Prostate gland (tissue), 2 donors: ENCODE results near the gene PIM3. TPM values are rescaled to one million over a fixed set of nuclear protein-coding genes. Genes with fewer than 3 reads are reported as not detected.

Source experiments
- DNase-seq: peaks from one replicate; pipeline ENCODE4 v3.0.0-alpha.2; 2019; ENCODE audit warnings: low spot score
- H3K27ac ChIP-seq, 2 donors: fragments of 200-600 bp; sonication (generic); 2 replicates each; pipeline ENCODE4 v1.5.1; 2017 to 2019
- H3K27me3 ChIP-seq: fragments of 200-600 bp; sonication (generic); replicated peaks from 2 replicates; pipeline ENCODE4 v1.5.1; 2019; ENCODE audit not compliant: insufficient read depth
- H3K36me3 ChIP-seq, 2 donors: fragments of 200-600 bp; sonication (generic); 1 replicate in 1 of 2; 2 replicates in 1 of 2; pipeline versions ENCODE4 v1.5.1 to v1.8.1; 2017 to 2019
- H3K4me1 ChIP-seq: fragments of 200-600 bp; sonication (generic); replicated peaks from 2 replicates; pipeline ENCODE4 v1.5.1; 2019
- H3K4me3 ChIP-seq, 2 donors: fragments of 200-600 bp; sonication (generic); 2 replicates each; pipeline ENCODE4 v1.5.1; 2017 to 2019
- H3K9me3 ChIP-seq: fragments of 200-600 bp; sonication (generic); 2 replicates; pipeline ENCODE4 v1.5.1; 2017
- POLR2A ChIP-seq: fragments of 450-650 bp; IDR thresholded peaks from one replicate; pipeline ENCODE4 v1.6.1; 2016; ENCODE audit warnings: antibody characterized with exemption, mild to moderate bottlenecking
- POLR2AphosphoS5 ChIP-seq: sonication (generic); formaldehyde crosslinking; IDR thresholded peaks from one replicate; pipeline ENCODE4 v1.6.1; 2017; ENCODE audit warnings: antibody characterized with exemption
- WGBS: methylation state at CpG from one replicate; pipeline ENCODE4 v1.1.5; 2018; 5-methylcytosine and 5-hydroxymethylcytosine counted together
- intact Hi-C: fragments of 100-400 bp; cut with DNase I; formaldehyde crosslinking; loops from one replicate; pipeline ENCODE4 v1.14.2; 2022
- total RNA-seq, 2 donors: library from RNA; depleted of rRNA; stranded (reverse); fragments of >200 nt; gene quantifications; one replicate each; pipeline ENCODE4 v1.1.0, GENCODE V29; 2016
- TF ChIP-seq, protein P1 (sequence below), 4 experiments: fragments of 200-600 bp in 2 of 4; fragments of 450-650 bp in 2 of 4; sonication (generic) in 2 of 4; IDR thresholded peaks; 1 replicate in 3 of 4; 2 replicates in 1 of 4; pipeline ENCODE4 v1.5.1; 2016 to 2019; ENCODE audit warnings: antibody characterized with exemption in 4 of 4, mild to moderate bottlenecking in 2 of 4, moderate library complexity in 2 of 4

The PIM3 gene
- total RNA-seq, 2 donors from 2014 or later, result 126 to 183 TPM

DNA sequence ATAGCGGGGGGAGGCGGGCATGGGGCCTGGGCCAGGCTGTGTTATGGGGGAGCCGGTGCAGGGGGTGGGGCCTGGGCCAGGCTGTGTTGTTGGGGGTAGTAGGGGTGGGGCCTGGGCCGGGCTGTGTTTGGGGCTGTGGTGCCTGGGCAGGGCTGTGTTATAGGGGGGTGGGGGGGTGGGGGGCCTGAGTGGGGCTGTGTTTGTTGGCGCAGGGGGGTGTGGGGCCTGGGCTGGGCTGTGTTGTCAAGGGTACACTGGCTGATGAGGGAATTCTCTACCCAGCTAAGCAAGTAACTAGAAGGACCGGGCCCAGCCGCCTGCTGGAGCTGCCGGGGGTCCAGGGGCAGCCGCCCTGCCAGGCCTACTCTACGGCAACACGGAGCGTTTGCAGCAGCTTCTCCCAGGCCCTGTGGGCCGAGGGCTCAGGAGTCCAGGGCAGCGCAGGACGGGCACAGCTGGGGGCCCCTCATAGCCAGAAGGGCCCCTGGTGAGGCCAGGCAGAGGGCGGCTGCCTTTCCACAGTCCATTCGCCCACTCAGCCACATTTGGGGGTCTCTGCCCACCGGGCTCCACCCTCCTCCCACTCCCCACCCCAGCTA, 10.1 kb upstream of the PIM3 start:
- intact Hi-C loops, result no loop called here
- TF ChIP-seq POLR2A, result peak; percentile 17
- TF ChIP-seq, protein P1, sequence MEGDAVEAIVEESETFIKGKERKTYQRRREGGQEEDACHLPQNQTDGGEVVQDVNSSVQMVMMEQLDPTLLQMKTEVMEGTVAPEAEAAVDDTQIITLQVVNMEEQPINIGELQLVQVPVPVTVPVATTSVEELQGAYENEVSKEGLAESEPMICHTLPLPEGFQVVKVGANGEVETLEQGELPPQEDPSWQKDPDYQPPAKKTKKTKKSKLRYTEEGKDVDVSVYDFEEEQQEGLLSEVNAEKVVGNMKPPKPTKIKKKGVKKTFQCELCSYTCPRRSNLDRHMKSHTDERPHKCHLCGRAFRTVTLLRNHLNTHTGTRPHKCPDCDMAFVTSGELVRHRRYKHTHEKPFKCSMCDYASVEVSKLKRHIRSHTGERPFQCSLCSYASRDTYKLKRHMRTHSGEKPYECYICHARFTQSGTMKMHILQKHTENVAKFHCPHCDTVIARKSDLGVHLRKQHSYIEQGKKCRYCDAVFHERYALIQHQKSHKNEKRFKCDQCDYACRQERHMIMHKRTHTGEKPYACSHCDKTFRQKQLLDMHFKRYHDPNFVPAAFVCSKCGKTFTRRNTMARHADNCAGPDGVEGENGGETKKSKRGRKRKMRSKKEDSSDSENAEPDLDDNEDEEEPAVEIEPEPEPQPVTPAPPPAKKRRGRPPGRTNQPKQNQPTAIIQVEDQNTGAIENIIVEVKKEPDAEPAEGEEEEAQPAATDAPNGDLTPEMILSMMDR (IDR thresholded peaks at IDR 0.05), result no peak
- H3K4me3 ChIP-seq, result no peak overlapping the region
- H3K4me1 ChIP-seq, result peaks cover 67% of the 10 kb centered on the region
- no peaks in the 10 kb centered on the region for H3K9me3 ChIP-seq
- peak overlapping the region; percentile 95 to 96 for H3K27ac ChIP-seq
- WGBS, result 62% methylated on average over 8 of the region's 18 CpGs
- no peaks in the 10 kb centered on the region for H3K36me3 ChIP-seq
- no peak for DNase-seq
- H3K27me3 ChIP-seq, result no peaks in the 10 kb centered on the region

DNA sequence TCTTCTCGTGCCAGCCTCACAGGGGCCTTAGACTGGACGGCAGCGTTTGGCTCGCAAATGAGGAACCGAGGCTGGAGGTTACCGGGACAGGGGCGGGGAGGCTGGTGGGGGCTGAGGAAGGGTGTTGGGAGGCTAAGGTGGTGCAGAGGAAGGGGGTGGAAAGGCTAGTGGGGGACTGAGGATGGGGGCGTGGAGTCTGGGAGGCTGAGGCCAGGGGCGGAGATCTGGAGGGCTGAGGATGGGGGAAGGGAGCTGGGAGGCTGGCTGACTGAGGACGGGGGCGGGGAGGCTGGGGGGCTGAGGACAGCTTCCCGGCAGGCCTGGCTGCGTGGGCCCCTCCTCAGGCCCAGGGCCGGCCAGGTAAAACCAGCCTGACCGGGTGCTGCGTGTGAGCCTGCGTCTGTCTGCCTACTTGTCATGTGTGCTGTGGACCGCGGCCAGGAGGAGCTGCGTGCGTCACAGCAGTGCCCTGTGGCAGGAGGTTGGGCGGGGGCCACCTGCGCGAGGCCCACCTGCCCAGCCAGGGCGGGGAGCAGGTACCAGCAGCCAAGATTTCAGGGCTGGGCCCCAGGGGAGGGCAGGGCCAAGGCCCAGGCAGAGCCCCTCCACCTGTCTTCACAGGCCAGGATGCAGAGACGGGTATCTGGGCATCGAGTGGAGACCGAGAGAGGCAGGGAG, 9.4 kb upstream of the PIM3 start:
- Histone ChIP-seq H3K27ac (peak overlapping the region; percentile 95 to 96), H3K9me3 (no peaks in the 10 kb centered on the region), H3K36me3 (no peaks in the 10 kb centered on the region), H3K4me3 (no peak overlapping the region), H3K4me1 (peaks cover 70% of the 10 kb centered on the region), H3K27me3 (no peaks in the 10 kb centered on the region)
- 56% methylated on average over 28 of the region's 28 CpGs for WGBS
- TF ChIP-seq POLR2A (peak; percentile 34), POLR2AphosphoS5 (peak; percentile 98)
- TF ChIP-seq, protein P1 (IDR thresholded peaks at IDR 0.05), result no peak
- intact Hi-C loops, result no loop called here
- DNase-seq, result peak; percentile 99

DNA sequence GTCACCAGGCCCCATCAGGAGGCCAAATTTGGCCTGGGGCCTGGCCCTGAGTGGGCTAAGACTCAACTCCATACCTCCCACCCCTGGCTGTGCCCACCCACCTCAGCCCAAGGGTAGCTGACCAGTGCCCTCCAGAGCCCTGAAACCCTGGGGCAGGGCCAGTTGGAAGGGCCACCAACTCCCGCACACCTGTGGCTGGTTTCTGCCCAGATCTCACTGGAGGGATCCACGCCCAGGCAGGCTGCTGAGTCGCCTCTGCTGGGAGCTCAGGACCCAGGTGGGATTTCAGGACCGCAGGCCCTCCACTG, 8.9 kb upstream of the PIM3 start:
- Histone ChIP-seq H3K4me1 (peaks cover 70% of the 10 kb centered on the region), H3K9me3 (no peaks in the 10 kb centered on the region), H3K4me3 (no peak overlapping the region), H3K27ac (peak overlapping the region; percentile 95 to 96), H3K36me3 (no peaks in the 10 kb centered on the region), H3K27me3 (no peaks in the 10 kb centered on the region)
- DNase-seq, result no peak
- TF ChIP-seq POLR2AphosphoS5 (no peak), POLR2A (no peak)
- TF ChIP-seq, protein P1 (IDR thresholded peaks at IDR 0.05), result no peak
- WGBS, result 66% methylated on average over 4 of the region's 4 CpGs
- intact Hi-C loops, result no loop called here

DNA sequence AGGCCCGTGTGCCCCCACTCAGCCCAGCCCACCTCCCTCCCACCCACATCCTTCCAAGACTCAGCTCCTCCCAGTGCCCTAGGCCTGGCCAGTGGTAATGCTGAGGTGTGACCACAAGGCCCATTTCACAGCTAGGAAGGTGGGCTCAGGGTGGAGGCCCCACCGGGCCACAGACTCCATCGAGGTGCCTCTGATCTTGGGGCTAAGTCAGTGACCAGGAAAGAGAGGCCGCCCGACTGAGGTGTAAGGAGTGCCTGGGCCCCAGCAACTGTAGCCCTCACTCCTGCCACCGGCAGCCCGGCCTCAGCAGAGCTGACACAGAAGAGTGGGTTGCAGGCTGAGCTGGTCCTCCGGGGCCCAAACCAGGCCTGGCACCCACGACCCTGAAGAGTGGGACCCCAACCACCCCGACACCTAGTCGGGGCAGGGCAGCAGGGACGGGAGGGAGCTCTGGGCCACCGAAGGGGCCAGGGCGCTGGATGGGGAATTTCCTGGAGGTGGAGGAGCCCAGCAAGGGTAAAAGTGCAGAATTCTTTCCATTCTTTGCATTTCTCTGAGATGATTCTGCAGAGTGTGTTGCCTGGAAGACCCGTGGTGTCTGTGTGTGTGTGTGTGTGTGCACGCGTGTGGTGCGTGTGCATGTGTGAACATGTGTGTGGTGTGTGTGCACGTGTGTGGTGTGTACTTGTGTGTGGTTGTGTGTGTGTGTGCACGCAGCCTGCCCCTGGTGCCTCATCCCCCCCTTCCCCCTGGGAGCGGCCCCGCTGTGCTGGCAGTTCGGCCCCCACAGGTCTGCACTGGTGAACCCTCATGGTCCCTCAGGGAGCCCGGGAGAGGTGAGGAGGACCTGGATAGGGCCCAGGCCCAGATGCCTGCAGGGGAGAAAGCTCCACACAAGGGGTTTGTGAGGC, 8.3 kb upstream of the PIM3 start:
- Histone ChIP-seq H3K9me3 (no peaks in the 10 kb centered on the region), H3K4me3 (no peak overlapping the region), H3K27ac (peak overlapping the region; percentile 95 to 96), H3K36me3 (no peaks in the 10 kb centered on the region), H3K27me3 (no peaks in the 10 kb centered on the region), H3K4me1 (peaks cover 64% of the 10 kb centered on the region)
- DNase-seq, result no peak
- TF ChIP-seq, protein P1 (IDR thresholded peaks at IDR 0.05), result peak in 1 of 4 experiments; percentile 11
- TF ChIP-seq POLR2AphosphoS5 (no peak), POLR2A (no peak)
- WGBS, result 66% methylated on average over 24 of the region's 24 CpGs
- intact Hi-C loops, result no loop called here
